Hippocampal formation (tissue), 2 donors: ENCODE results near the gene NAALADL1.

Experiments
- DNase-seq, 2 donors: peaks; one replicate each; lab custom pipeline; 2025; lab: John Stamatoyannopoulos, UW

The NAALADL1 gene, protein sequence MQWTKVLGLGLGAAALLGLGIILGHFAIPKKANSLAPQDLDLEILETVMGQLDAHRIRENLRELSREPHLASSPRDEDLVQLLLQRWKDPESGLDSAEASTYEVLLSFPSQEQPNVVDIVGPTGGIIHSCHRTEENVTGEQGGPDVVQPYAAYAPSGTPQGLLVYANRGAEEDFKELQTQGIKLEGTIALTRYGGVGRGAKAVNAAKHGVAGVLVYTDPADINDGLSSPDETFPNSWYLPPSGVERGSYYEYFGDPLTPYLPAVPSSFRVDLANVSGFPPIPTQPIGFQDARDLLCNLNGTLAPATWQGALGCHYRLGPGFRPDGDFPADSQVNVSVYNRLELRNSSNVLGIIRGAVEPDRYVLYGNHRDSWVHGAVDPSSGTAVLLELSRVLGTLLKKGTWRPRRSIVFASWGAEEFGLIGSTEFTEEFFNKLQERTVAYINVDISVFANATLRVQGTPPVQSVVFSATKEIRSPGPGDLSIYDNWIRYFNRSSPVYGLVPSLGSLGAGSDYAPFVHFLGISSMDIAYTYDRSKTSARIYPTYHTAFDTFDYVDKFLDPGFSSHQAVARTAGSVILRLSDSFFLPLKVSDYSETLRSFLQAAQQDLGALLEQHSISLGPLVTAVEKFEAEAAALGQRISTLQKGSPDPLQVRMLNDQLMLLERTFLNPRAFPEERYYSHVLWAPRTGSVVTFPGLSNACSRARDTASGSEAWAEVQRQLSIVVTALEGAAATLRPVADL

DNA sequence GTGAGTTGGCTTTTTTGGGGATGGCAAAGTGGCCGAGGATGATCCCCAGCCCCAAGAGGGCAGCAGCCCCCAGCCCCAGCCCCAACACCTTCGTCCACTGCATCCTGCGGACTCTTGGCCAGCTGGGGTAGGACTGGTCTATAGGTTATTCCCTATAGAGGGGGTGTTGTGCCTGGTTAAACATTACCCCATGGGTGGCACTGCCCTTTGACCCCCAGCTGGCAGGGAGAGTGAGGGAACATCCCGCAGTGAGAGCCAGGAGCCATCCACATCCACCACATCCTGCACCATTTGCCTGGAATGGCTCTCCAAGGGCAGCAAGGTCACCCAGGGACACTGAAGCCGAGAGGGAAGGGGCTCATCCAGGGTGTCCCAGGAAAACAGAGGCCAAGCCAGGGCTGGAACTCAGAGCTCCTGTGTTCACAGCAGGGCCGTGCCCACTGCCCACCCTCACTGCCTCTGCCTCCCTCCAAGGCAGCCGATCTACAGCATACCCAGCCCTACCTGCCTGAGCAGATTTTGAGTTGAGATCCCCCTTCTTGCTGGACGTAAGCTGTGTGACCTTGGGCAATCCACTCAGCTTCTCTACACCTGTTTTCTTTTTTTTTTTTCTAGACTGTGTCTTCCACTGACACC, at the start of gene NAALADL1:
TSS of gene NAALADL1 (minus strand) at position 135 of the 636 bp plus-strand sequence. CDS start at position 103, 32 bp downstream.
- no peak for DNase-seq

DNA sequence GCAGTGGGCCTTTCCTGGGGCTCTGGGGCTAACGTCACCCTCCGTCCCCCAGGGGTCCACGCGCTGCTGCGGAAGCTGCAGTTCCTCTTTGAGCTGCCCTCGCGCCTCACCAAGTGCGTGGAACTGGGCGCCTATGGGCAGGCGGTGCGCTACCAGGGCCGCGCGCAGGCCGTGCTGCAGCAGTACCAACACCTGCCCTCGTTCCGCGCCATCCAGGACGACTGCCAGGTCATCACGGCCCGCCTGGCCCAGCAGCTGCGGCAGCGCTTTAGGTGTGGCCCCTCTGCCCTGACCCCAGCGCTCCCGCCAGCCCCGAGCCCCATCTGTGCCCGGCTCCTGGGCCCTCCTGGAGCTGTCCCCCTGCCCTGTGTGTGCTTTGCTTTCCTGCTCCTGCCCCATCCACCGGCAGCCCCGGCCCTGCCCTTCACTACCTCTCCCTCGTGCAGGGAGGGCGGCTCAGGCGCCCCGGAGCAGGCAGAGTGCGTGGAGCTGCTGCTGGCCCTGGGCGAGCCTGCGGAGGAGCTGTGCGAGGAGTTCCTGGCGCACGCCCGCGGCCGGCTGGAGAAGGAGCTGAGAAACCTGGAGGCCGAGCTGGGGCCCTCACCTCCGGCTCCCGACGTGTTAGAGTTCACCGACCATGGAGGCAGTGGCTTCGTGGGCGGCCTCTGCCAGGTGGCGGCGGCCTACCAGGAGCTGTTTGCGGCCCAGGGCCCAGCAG, 49.6 kb upstream of the NAALADL1 start:
- no peak for DNase-seq

DNA sequence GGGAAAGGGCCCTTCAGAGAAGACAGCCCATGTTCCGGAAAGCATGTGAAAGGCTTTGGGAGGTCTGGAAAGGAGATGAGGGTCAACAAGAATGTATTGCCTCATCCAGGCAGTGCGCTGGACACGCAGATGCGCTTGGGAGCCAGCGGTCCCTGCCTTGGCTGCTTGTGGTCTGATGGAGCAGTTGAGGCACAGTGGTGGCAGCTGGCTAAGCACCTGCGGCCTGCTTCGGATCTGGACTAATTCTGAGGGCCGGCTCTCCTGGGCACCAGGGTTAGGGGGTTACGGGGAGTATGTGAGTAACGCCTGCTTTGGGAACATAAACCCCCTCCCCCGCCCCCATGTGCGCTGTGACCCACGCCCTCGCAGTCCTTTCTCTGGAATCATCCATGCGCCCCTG, 48.7 kb upstream of the NAALADL1 start:
- no peak for DNase-seq

DNA sequence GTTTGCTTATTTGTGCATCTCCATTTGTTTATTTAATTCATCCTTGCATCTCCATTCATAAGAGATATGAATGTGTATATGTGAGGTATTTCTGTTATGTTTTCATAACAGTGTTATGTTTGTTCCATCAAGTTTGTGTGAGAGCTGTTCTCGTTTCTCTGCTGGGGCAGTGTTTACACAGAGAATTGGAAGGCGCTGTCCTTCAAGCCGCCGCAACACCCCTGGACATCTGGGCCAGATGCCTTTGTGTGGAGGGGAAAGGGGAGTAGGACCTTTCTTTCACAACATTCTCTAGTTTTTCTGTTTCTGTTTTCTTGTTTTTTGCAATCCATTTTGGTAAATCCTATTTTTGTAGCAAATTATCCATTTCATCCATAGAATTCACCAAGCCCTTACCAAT, 46.3 kb upstream of the NAALADL1 start:
- no peak for DNase-seq

DNA sequence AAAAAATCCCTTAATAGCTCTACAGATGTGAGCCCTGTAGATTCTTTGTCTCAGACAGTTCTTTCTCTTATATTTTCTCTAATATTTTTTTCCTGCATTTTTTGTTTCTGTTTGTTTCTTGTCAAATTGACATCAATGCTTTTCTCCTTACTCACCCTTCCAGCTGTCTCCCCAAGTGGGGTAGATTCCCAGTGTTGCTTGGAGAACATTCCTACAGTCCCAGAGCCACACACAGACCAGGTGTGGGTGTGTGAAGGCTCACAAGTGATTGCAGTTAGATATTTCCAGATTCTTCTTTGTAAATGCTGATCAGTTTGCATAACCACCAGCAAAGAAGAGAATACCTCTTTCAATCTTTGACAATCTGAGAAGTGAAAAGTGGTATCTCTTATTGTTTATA, 45.1 kb upstream of the NAALADL1 start:
- no peak for DNase-seq

DNA sequence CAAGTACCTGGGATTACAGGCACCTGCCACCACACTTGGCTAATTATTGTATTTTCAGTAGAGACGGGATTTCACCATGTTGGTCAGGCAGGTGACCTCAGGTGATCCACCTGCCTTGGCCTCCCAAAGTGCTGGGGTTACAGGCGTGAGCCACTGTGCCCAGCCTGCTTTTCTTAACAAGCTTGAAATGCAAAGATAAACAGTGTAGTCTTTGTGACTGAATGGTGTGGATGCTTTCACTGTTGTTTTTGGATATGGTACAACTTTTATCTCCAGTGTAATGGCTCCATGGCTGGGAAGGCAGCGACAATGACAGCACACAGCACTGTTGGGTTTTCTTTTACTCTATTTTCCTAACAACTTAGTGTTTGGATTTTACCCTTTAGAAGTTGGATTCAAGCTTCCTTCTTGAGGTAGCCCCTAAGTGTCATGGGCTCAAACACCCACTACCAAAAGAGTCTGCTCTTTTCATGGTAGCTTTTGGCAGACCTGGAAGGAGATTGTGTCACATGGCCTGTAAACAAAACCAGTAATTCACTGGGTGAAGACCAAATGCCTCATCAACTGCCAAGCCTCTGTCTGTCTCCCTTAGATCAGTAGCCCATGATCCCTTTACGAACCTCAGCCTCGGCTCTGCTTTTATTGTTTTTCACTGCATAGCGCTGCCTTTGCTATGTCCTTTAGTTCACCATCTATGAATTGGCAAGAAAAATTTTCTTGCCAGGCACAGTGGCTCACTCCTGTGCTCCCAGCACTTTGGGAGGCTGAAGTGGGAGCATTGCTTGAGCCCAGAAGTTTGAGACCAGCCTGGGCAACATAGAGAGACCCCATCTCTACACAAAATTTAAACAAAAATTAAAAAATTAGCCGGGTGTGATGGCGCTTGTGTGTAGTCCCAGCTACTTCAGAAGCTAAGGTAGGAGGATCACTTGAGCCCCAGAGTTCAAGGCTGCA, 44.1 kb upstream of the NAALADL1 start:
- DNase-seq: peak; percentile 46 to 60

DNA sequence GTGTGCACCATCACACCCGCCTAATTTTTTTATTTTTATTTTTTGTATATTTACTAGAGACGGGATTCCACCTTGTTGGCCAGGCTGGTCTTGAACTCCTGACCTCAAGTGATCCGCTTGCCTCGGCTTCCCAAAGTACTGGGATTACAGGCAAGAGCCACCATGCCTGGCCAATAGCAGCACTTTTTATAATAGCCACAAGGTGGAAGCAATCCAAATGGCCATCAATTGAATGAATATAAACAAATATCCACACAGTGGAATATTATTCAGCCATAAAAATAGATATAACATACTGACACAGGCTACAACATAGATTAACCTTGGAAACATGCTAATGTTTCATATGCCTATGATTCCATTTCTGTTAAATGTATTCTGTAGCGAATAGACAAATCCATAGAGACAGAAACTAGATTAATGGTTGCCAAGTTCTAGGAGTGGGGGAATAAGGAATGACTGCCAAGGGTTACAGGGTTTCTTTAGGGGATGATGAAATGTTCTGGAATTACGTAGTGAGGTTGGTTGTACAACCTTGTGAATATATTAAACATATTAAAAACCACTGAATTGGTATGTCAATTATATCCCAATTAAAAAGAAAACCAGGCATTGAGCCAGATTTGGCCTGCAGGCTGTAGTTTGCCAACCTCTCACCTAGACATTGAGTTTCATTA, 42.5 kb upstream of the NAALADL1 start:
- DNase-seq: no peak

DNA sequence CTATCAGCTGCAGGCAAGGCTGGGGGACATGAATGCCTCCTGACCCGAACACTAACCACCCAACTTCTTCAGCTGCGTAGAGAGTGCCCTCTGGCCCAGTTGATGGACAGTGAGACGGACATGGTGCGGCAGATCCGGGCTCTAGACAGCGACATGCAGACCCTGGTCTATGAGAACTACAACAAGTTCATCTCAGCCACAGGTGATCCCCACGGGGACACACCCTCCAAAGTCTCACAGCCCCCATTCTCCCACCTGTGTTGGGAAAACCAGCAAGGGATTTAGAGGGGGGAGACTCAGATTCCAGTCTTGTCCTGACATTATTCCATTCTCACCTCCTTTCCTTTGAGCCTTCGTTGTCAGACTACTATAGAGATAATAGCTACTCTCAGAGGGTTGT, 38.6 kb upstream of the NAALADL1 start:
- no peak for DNase-seq

DNA sequence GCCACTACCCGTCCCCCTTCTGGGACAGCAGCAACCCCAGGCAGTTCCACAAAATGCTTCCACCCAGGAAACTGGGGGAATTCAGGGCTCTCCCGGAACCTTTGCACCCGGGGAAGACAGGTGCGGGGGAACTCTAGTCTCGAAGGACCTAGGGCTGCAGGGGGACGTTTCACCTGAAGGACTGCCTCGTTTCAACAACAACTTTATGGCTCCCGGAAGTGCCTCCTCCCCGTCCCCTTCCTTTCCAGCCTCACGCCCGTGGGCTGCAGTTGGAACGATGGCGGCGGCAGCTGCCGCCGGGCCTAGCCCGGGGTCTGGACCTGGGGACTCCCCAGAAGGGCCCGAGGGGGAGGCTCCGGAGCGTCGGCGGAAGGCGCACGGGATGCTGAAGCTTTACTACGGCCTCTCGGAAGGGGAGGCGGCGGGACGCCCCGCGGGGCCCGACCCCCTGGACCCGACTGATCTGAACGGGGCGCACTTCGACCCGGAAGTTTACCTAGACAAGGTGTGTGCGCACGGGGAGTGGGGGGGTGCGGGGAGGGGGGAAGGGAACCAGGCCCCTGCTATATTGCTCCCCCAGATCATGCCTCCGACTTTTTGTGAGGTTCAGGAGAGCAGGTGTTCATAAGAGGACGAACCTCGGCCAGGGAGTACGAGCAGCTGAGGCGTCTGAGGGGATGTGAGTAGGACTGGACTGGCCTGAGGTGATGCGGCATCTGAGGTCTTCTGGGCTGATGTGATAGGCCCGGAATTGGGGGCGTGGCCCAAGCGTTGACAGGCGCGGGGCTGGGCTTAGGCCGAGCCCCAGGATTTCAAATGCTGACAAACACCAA, 37.8 kb upstream of the NAALADL1 start, which contains the start of gene VPS51:
TSS of gene VPS51 (plus strand) at position 241 of the 833 bp plus-strand sequence. CDS start at position 278, 37 bp downstream.
- DNase-seq: peak; percentile 81 to 83

DNA sequence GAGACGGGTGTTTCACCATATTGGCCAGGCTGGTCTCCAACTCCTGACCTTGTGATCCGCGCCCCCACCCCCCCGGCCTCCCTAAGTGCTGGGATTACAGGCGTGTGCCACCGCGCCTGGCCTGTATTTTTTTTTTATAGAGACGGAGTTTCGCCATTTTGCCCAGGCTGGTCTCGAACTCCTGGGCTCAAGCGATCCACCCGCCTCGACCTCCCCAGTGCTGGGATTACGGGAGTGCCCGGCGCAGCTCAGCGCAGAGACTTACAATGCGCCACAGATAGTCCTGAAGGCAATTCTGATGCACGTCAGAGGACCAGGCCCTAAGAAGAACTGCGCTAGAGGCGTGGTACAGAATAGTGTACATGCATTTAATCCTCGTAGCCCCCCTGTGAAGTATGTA, 37.1 kb upstream of the NAALADL1 start:
- no peak for DNase-seq

DNA sequence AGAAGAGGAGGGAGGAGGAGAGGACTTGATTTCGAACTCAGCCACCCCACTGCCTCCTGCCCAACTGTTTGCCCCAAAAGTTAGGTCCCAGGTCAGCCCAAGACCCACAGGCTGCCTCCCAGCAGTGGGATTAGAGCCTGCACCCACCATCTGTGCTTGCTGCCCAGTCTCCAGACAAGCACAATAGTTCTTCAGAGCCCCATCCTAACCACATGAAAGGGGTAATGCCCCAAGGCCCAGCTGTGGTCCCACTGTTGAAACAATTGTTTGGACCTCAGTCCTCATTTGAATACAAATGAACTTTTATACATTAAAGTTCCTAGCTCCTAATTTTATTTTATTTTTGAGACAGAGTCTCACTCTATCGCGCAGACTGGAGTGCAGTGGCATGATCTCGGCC, 32.3 kb upstream of the NAALADL1 start:
- peak; percentile 14 to 55 for DNase-seq

DNA sequence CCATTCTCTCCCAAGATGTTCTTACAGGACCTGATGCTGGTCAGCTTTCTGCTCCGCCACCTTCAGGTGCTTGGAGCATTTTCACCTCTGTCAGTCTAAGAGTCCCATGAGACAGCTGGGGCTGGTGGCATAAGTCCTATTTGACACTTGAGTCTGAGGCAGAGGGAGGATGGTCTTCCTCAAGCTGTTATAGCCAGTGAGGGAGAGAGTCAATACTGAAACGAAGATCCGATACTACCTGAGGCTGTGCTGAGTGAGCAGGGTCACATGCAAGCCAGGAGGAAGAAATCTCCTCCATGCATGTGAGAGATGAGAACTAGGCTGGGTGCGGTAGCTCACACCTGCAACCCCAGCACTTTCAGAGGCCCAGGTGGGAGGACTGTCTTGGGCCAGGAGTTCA, 31.3 kb upstream of the NAALADL1 start:
- DNase-seq: no peak

DNA sequence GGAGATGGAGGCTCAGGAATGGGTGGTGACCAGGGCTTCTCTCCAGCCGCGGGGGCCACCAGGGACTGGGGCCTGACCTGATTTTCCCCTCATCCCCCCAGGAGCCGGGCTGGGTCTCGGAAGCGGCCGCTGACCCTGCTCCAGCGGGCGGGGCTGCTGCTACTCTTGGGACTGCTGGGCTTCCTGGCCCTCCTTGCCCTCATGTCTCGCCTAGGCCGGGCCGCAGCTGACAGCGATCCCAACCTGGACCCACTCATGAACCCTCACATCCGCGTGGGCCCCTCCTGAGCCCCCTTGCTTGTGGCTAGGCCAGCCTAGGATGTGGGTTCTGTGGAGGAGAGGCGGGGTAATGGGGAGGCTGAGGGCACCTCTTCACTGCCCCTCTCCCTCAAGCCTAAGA, 29.5 kb upstream of the NAALADL1 start:
- DNase-seq: no peak

DNA sequence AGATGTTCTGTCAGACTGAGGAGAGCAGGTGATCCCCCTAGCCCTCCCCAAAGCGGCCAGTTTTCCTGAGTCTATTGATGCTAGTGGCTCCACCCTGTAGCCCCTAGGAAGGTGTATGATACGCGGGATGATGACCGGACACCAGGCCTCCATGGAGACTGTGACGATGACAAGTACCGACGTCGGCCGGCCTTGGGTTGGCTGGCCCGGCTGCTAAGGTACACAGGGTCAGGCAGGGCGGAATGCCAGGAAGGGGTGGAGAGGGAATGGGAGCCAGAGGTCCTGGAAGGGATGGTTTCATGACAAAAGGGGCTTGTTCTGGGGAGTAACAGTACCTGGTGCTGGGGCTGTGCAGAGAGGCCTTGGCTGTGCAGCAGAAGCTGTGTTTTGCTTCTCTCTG, 28.9 kb upstream of the NAALADL1 start:
- no peak for DNase-seq

DNA sequence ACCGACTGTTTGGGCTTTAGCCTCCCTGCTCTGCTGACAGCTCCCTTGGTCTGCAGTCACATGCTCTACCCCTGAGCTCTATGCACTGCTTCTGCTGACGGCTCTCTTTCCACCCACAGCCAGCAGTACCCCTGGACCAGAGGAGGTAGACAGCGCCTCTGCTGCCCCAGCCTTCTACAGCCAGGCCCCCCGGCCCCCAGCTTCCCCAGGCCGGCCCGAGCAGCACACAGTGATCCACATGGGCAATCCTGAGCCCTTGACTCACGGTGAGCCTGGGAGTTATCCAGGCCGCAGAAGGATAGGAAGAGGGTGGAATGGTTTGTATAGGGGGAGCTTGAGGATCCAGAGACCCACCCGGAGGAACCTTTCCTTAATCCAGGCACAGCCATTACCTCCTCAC, 28.5 kb upstream of the NAALADL1 start:
- no peak for DNase-seq

DNA sequence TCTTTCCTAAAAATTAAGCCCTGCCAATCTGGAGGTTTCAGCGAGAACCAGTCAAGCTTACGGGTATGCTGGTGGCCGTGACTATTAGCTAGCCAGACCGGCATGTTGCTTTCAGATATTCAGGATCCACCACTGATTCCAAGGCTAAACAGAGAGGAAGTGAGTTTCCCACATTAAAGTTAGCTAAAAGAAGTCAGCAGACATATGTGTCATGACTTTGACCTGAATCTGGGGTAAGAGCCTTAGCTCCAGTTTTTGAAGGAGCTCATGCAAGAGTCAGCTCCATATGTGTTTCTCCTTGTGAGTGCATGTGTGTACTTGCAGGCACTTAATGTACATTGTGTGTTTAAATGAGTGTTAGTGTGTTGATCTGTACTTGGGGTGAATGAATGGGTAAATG, 27.1 kb upstream of the NAALADL1 start:
- DNase-seq: no peak

DNA sequence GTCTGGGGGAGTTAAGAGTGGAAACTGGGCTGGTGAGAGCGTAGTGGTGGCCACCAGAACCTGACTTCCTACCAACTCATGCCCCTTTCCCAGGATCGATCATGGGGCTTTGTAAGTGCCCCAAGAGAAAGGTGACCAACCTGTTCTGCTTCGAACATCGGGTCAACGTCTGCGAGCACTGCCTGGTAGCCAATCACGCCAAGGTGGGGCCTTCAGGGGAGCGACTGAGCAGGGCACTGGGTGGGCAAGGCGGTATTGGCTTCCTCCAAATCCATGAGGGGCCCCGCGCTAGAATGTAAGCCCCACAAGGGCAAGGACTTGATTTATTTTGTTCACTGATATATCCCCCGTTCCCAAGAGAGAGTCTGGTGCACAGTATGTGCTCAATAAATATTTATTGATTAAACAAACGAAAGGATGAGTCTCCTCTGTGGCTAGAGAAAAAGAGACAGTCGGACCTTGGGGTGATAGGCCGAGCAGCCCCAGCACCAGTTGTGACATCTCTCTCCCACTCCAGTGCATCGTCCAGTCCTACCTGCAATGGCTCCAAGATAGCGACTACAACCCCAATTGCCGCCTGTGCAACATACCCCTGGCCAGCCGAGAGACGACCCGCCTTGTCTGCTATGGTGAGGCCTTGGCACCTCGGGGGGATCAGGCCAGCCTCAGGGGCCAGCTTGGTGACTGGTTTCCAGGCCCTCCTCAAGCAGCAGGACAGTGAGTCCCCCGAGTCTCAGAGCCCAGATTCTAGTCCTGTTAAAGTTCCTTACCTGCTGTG, 26.4 kb upstream of the NAALADL1 start:
- DNase-seq: no peak

DNA sequence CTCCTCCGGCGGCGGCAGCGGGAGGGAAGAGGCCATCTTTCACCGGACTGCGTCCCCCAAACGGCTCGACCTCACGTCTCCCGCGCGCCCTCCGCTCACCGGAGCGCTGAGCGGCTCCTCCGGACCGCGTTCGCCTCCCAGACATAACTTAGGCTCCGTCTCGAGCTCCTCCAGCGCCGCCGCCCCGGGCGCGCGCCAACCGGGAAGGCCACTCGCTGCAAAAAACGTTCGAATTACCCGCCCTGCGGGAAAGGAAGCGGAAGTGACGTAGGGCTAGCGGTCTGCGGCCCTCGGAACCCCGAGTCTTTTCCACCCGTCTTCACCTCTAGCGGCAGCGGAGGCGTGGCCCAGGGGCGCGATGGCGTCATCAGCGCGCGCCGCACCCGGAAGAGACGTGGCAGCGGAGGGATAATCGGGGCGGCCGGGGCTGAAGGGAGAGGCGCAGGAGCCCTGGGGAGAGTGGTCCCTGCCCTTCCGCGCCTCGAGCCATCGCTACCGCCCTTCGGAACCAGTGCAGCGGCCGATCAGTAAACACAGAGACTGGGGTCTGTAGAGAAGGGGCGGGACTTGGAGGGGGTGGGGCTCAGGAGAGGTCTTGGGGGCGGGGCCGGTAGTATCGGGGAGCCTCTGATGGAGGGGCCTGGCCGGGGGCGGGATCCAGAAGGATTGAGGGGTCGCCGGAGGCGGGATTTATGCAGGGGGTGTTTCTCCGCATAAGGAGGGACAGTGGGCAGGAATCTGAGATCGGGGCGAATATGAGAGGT, 25.7 kb upstream of the NAALADL1 start, which contains the start of the genes CDCA5 and ZFPL1:
TSS of gene CDCA5 (minus strand) at position 207 of the 764 bp plus-strand sequence. CDS start at position 145, 62 bp downstream.
TSS of gene ZFPL1 (plus strand) at position 389 of the 764 bp plus-strand sequence. CDS start 477 bp downstream, outside the sequence.
- DNase-seq: peak; percentile 92 to 96
